Loucy (cell line): Measurements from ENCODE around the gene WASF2.

Source experiments
- EZH2phosphoT487 ChIP-seq: fragments of 200-600 bp; IDR thresholded peaks from 2 replicates; pipeline ENCODE4 v1.6.1; 2018; ENCODE audit warnings: antibody characterized with exemption, mild to moderate bottlenecking, moderate library complexity, borderline replicate concordance
- TF ChIP-seq, protein P1 (sequence below): fragments of 200-600 bp; sonication (generic); conservative IDR thresholded peaks from 2 replicates; pipeline ENCODE4 v1.5.1; 2014; ENCODE audit warnings: mild to moderate bottlenecking, antibody characterized with exemption, low read length

GRCh38 chr1:27374362-27375086 is 115.4 kb downstream of the WASF2 start, which contains the start of gene FCN3:
- TF ChIP-seq, protein P1, sequence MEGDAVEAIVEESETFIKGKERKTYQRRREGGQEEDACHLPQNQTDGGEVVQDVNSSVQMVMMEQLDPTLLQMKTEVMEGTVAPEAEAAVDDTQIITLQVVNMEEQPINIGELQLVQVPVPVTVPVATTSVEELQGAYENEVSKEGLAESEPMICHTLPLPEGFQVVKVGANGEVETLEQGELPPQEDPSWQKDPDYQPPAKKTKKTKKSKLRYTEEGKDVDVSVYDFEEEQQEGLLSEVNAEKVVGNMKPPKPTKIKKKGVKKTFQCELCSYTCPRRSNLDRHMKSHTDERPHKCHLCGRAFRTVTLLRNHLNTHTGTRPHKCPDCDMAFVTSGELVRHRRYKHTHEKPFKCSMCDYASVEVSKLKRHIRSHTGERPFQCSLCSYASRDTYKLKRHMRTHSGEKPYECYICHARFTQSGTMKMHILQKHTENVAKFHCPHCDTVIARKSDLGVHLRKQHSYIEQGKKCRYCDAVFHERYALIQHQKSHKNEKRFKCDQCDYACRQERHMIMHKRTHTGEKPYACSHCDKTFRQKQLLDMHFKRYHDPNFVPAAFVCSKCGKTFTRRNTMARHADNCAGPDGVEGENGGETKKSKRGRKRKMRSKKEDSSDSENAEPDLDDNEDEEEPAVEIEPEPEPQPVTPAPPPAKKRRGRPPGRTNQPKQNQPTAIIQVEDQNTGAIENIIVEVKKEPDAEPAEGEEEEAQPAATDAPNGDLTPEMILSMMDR = no peak
- TF ChIP-seq EZH2phosphoT487 = no peak
